WTC11 (cell line): Measurements from ENCODE around the gene DLGAP4. TPM values are rescaled to one million over a fixed set of nuclear protein-coding genes. Genes with fewer than 3 reads are reported as not detected.

ENCODE experiments used
- ATAC-seq: fragments of 200-7000 bp; cut with Tn5 transposase; 2 replicates; pipeline ENCODE4 v1.10.0; 2021; ENCODE audit warnings: mild to moderate bottlenecking, moderate library complexity
- CTCF ChIA-PET: fragments of 300-600 bp; sonication (Branson Sonifier 250); formaldehyde crosslinking; loops from one replicate; lab custom pipeline; 2021; ENCODE audit warnings: antibody characterized with exemption; lab: Charles Lee
- POLR2A ChIA-PET: fragments of 350-600 bp; sonication (Branson Sonifier 250); formaldehyde crosslinking; loops from one replicate; lab custom pipeline; 2021; ENCODE audit warnings: antibody characterized with exemption; lab: Charles Lee
- DNase-seq: peaks from one replicate; pipeline ENCODE4 v3.0.0; 2021; ENCODE audit warnings: low spot score
- H3K27ac Mint-ChIP-seq: 2 replicates; pipeline ENCODE4 v1.8.0; 2021; ENCODE audit warnings: mixed read lengths
- H3K27me3 Mint-ChIP-seq: 2 replicates; pipeline ENCODE4 v1.8.0; 2021; ENCODE audit warnings: low read depth, mild to moderate bottlenecking, moderate library complexity, mixed read lengths
- H3K36me3 Mint-ChIP-seq: 2 replicates; pipeline ENCODE4 v1.8.0; 2021; ENCODE audit warnings: mixed read lengths
- H3K4me1 Mint-ChIP-seq: 2 replicates; pipeline ENCODE4 v1.8.0; 2022; ENCODE audit warnings: mixed read lengths
- H3K4me3 Mint-ChIP-seq: 2 replicates; pipeline ENCODE4 v1.8.0; 2021; ENCODE audit warnings: mild to moderate bottlenecking, moderate library complexity, mixed read lengths
- H3K9me3 Mint-ChIP-seq: 2 replicates; pipeline ENCODE4 v1.8.0; 2021; ENCODE audit warnings: mixed read lengths
- CTCF ChIP-seq: fragments of 200-600 bp; IDR thresholded peaks from 2 replicates; pipeline ENCODE4 v1.8.0; 2022; ENCODE audit warnings: antibody characterized with exemption
- EMX1 ChIP-seq: fragments of 250-450 bp; sonication (Bioruptor Pico); IDR thresholded peaks from 2 replicates; pipeline ENCODE4 v1.8.0; 2021; ENCODE audit warnings: mild to moderate bottlenecking
- ESRRA ChIP-seq: sonication (generic); formaldehyde crosslinking; IDR thresholded peaks from 2 replicates; pipeline ENCODE4 v1.8.1; 2022; ENCODE audit warnings: mild to moderate bottlenecking, missing genetic modification reagents, borderline replicate concordance
- FOXP4 ChIP-seq: sonication (generic); formaldehyde crosslinking; IDR thresholded peaks from 2 replicates; pipeline ENCODE4 v1.8.0; 2022; ENCODE audit warnings: mild to moderate bottlenecking, missing genetic modification reagents
- MAX ChIP-seq: sonication (generic); formaldehyde crosslinking; IDR thresholded peaks from 2 replicates; pipeline ENCODE4 v1.8.0; 2022; ENCODE audit warnings: mild to moderate bottlenecking, missing genetic modification reagents
- MLX ChIP-seq: sonication (generic); formaldehyde crosslinking; IDR thresholded peaks from 2 replicates; pipeline ENCODE4 v1.8.1; 2023; ENCODE audit warnings: mild to moderate bottlenecking, missing genetic modification reagents, moderate library complexity
- NR2C2 ChIP-seq: sonication (generic); formaldehyde crosslinking; IDR thresholded peaks from 2 replicates; pipeline ENCODE4 v1.8.0; 2022; ENCODE audit warnings: mild to moderate bottlenecking, missing genetic modification reagents
- PREB ChIP-seq: sonication (generic); formaldehyde crosslinking; IDR thresholded peaks from 2 replicates; pipeline ENCODE4 v1.8.1; 2022; ENCODE audit warnings: mild to moderate bottlenecking, missing genetic modification reagents, moderate library complexity, borderline replicate concordance
- SMAD4 ChIP-seq: sonication (generic); formaldehyde crosslinking; IDR thresholded peaks from 2 replicates; pipeline ENCODE4 v1.8.0; 2022; ENCODE audit warnings: mild to moderate bottlenecking, missing genetic modification reagents
- TCF7 ChIP-seq: sonication (generic); formaldehyde crosslinking; IDR thresholded peaks from 2 replicates; pipeline ENCODE4 v1.8.0; 2022; ENCODE audit warnings: mild to moderate bottlenecking, low read depth, missing genetic modification reagents, moderate library complexity
- USF1 ChIP-seq: sonication (generic); formaldehyde crosslinking; IDR thresholded peaks from 2 replicates; pipeline ENCODE4 v1.8.0; 2022; ENCODE audit warnings: mild to moderate bottlenecking, missing genetic modification reagents
- USF2 ChIP-seq: sonication (generic); formaldehyde crosslinking; IDR thresholded peaks from 2 replicates; pipeline ENCODE4 v1.8.1; 2023; ENCODE audit warnings: mild to moderate bottlenecking, missing genetic modification reagents, moderate library complexity
- total RNA-seq: library from RNA; stranded (reverse); gene quantifications from 3 replicates; pipeline ENCODE4 v1.2.3, GENCODE V29; 2021

DLGAP4 gene
- total RNA-seq, 1 experiment from 2014 or later: 52.6 TPM

GRCh38 chr20:36526521-36527011 is 220.4 kb downstream of the DLGAP4 start (continued):
- TF ChIP-seq PREB (CRISPR knock-in tag) (no peak), USF1 (no peak)

- Mint-ChIP-seq H3K27ac (peak overlapping the region; percentile 86), H3K27me3 (no peaks in the 10 kb centered on the region), H3K9me3 (no peaks in the 10 kb centered on the region), H3K36me3 (peaks cover 21% of the 10 kb centered on the region), H3K4me1 (no peaks in the 10 kb centered on the region), H3K4me3 (no peak overlapping the region)
- DNase-seq (no peak), ATAC-seq (no peak)
- ChIA-PET CTCF (interaction anchor here (1.3 kb wide), 1 partner anchor 77 kb away, joined by 5 read pairs; no protein-coding TSS in a partner anchor), POLR2A (no interaction called here)
- no peak for TF ChIP-seq CTCF
- TF ChIP-seq NR2C2 (CRISPR knock-in tag): no peak
- TF ChIP-seq MAX (CRISPR knock-in tag): no peak
- no peak for TF ChIP-seq EMX1
- TF ChIP-seq TCF7 (CRISPR knock-in tag): no peak
- TF ChIP-seq USF2 (CRISPR knock-in tag): no peak
- no peak for TF ChIP-seq FOXP4 (CRISPR knock-in tag)
- no peak for TF ChIP-seq MLX
- TF ChIP-seq SMAD4 (CRISPR knock-in tag): no peak
Observed at GRCh38 chr20:36527331-36528125, 221.4 kb downstream of the DLGAP4 start.

GRCh38 chr20:36528176-36528874 is 222.2 kb downstream of the DLGAP4 start:
- TF ChIP-seq FOXP4 (CRISPR knock-in tag) (no peak), ESRRA (CRISPR knock-in tag) (peak; percentile 80; the same call in 1 of the 2 replicates)
- Mint-ChIP-seq H3K9me3 (no peaks in the 10 kb centered on the region), H3K36me3 (peaks cover 21% of the 10 kb centered on the region), H3K27ac (no peak overlapping the region), H3K4me3 (no peak overlapping the region), H3K27me3 (no peaks in the 10 kb centered on the region), H3K4me1 (no peaks in the 10 kb centered on the region)
- ChIA-PET CTCF (interaction anchor here (0.6 kb wide), 1 partner anchor 369 kb away, joined by 3 read pairs; no protein-coding TSS in a partner anchor), POLR2A (no interaction called here)
- DNase-seq (no peak), ATAC-seq (no peak)
